GM23338 (cell line): ENCODE data around the gene SPOCK2. TPM values are rescaled to one million over a fixed set of nuclear protein-coding genes. Genes with fewer than 3 reads are reported as not detected.

ENCODE experiments used
- ATAC-seq: fragments of 200-7000 bp; cut with Tn5 transposase; 3 replicates; pipeline ENCODE4 v1.9.1; 2020
- DNase-seq: peaks from one replicate; pipeline ENCODE4 v3.0.0-alpha.2; 2015; ENCODE audit warnings: low spot score
- H2AFZ ChIP-seq: fragments of 200-600 bp; sonication (generic); 2 replicates; pipeline ENCODE4 v1.8.0; 2016; ENCODE audit warnings: antibody characterized with exemption, mild to moderate bottlenecking, moderate library complexity
- H3F3A ChIP-seq: fragments of 200-600 bp; sonication (generic); replicated peaks from 2 replicates; pipeline ENCODE4 v1.8.0; 2017; ENCODE audit warnings: antibody characterized with exemption, mixed run types, low read depth
- H3K27ac ChIP-seq: fragments of 200-600 bp; sonication (generic); 2 replicates; pipeline ENCODE4 v1.6.1; 2016; ENCODE audit warnings: low read depth
- H3K27me3 ChIP-seq: fragments of 200-600 bp; sonication (generic); 2 replicates; pipeline ENCODE4 v1.8.0; 2016; ENCODE audit warnings: mild to moderate bottlenecking, mixed run types, moderate library complexity; ENCODE audit not compliant: insufficient read depth
- H3K36me3 ChIP-seq: fragments of 200-600 bp; sonication (generic); 2 replicates; pipeline ENCODE4 v1.8.0; 2016; ENCODE audit warnings: mild to moderate bottlenecking; ENCODE audit not compliant: insufficient read depth
- H3K4me1 ChIP-seq: fragments of 200-600 bp; sonication (generic); 2 replicates; pipeline ENCODE4 v1.8.0; 2016; ENCODE audit warnings: mild to moderate bottlenecking, moderate library complexity; ENCODE audit not compliant: insufficient read depth
- H3K4me2 ChIP-seq: fragments of 200-600 bp; sonication (generic); 2 replicates; pipeline ENCODE4 v1.7.1; 2017; ENCODE audit warnings: mixed run types
- H3K4me3 ChIP-seq: fragments of 200-600 bp; sonication (generic); 2 replicates; pipeline ENCODE4 v1.6.1; 2016; ENCODE audit warnings: mixed run types
- H3K79me2 ChIP-seq: fragments of 200-600 bp; sonication (generic); replicated peaks from 2 replicates; pipeline ENCODE4 v1.8.0; 2017; ENCODE audit warnings: mild to moderate bottlenecking; ENCODE audit not compliant: insufficient read depth
- H3K9me2 ChIP-seq: fragments of 200-600 bp; sonication (generic); 2 replicates; pipeline ENCODE4 v1.8.0; 2017; ENCODE audit not compliant: insufficient read depth
- H4K20me1 ChIP-seq: fragments of 200-600 bp; sonication (generic); replicated peaks from 2 replicates; pipeline ENCODE4 v1.8.0; 2017; ENCODE audit warnings: mild to moderate bottlenecking; ENCODE audit not compliant: insufficient read depth
- H3K27ac Mint-ChIP-seq: 2 replicates; pipeline ENCODE4 v1.8.0; 2020; ENCODE audit warnings: inconsistent platforms, mild to moderate bottlenecking, moderate library complexity, mixed read lengths
- H3K27me3 Mint-ChIP-seq: 3 replicates; pipeline ENCODE4 v1.8.0; 2022; ENCODE audit warnings: low read depth, mild to moderate bottlenecking, moderate library complexity, mixed read lengths, inconsistent platforms; ENCODE audit not compliant: insufficient read depth, poor library complexity
- H3K36me3 Mint-ChIP-seq: 3 replicates; pipeline ENCODE4 v1.8.0; 2021; ENCODE audit warnings: low read depth, mild to moderate bottlenecking, inconsistent platforms, moderate library complexity, mixed read lengths
- H3K4me1 Mint-ChIP-seq: 3 replicates; pipeline ENCODE4 v1.8.0; 2020; ENCODE audit warnings: mild to moderate bottlenecking, inconsistent platforms, mixed read lengths
- H3K4me3 Mint-ChIP-seq: 3 replicates; pipeline ENCODE4 v1.8.0; 2021; ENCODE audit warnings: moderate library complexity, mild to moderate bottlenecking, inconsistent platforms, mixed read lengths
- H3K9me3 Mint-ChIP-seq: 3 replicates; pipeline ENCODE4 v1.8.0; 2020; ENCODE audit warnings: moderate library complexity, mild to moderate bottlenecking, inconsistent platforms, mixed read lengths
- EZH2phosphoT487 ChIP-seq: fragments of 200-600 bp; sonication (generic); IDR thresholded peaks from one replicate; pipeline ENCODE4 v1.8.1; 2018; ENCODE audit warnings: antibody characterized with exemption; ENCODE audit not compliant: unreplicated experiment
- JUNB ChIP-seq: IDR thresholded peaks from one replicate; pipeline ENCODE4 v1.6.1; 2016; ENCODE audit warnings: antibody characterized with exemption; ENCODE audit not compliant: unreplicated experiment
- NANOG ChIP-seq: IDR thresholded peaks from 2 replicates; pipeline ENCODE4 v1.6.1; 2016; ENCODE audit warnings: antibody characterized with exemption, borderline replicate concordance
- POLR2AphosphoS5 ChIP-seq: IDR thresholded peaks from 2 replicates; pipeline ENCODE4 v1.6.1; 2016; ENCODE audit warnings: antibody characterized with exemption, low read depth
- REST ChIP-seq: IDR thresholded peaks from one replicate; pipeline ENCODE4 v1.6.1; 2018; ENCODE audit warnings: antibody characterized with exemption; ENCODE audit not compliant: unreplicated experiment
- STAT1 ChIP-seq: IDR thresholded peaks from one replicate; pipeline ENCODE4 v1.6.1; 2016; ENCODE audit warnings: antibody characterized with exemption; ENCODE audit not compliant: unreplicated experiment
- ZNF114 ChIP-seq: fragments of 250-450 bp; sonication (Bioruptor Pico); IDR thresholded peaks from 2 replicates; pipeline ENCODE4 v1.5.0; 2020; ENCODE audit warnings: mild to moderate bottlenecking, moderate library complexity
- ZNF331 ChIP-seq: fragments of 250-450 bp; sonication (Bioruptor Pico); IDR thresholded peaks from 2 replicates; pipeline ENCODE4 v1.5.0; 2020; ENCODE audit warnings: low read depth, mild to moderate bottlenecking, moderate library complexity
- polyA plus RNA-seq: library from polyadenylated mRNA; unstranded; fragments of >200 nt; fragmentation: Nextera tagmentation; extraction: Ambion mirVana; gene quantifications from 2 replicates; pipeline ENCODE4 v1.2.1, GENCODE V29; 2016
- total RNA-seq: library from RNA; depleted of rRNA; stranded (reverse); fragments of >200 nt; shearing (Covaris generic); gene quantifications from 2 replicates; pipeline ENCODE4 v1.2.3, GENCODE V29; 2014
- TF ChIP-seq, protein P1 (sequence below): IDR thresholded peaks from 2 replicates; pipeline ENCODE4 v1.6.1; 2016; ENCODE audit warnings: antibody characterized with exemption
- TF ChIP-seq, protein P2 (sequence below): fragments of 250-450 bp; sonication (Bioruptor Pico); IDR thresholded peaks from 2 replicates; pipeline ENCODE4 v1.5.0; 2020; ENCODE audit warnings: mild to moderate bottlenecking, moderate library complexity
- TF ChIP-seq, protein P3 (sequence below), 2 experiments: fragments of 200-600 bp in 1 of 2; sonication (generic) in 1 of 2; conservative IDR thresholded peaks; 2 replicates each; pipeline versions ENCODE4 v1.5.1 to v1.6.1; 2016 to 2017; ENCODE audit warnings: antibody characterized with exemption in 2 of 2, low read depth in 2 of 2, mild to moderate bottlenecking in 2 of 2, moderate library complexity in 1 of 2

The SPOCK2 gene
- total and polyA plus RNA-seq, 2 experiments from 2014 or later, result 1.3 to 3.6 TPM

DNA sequence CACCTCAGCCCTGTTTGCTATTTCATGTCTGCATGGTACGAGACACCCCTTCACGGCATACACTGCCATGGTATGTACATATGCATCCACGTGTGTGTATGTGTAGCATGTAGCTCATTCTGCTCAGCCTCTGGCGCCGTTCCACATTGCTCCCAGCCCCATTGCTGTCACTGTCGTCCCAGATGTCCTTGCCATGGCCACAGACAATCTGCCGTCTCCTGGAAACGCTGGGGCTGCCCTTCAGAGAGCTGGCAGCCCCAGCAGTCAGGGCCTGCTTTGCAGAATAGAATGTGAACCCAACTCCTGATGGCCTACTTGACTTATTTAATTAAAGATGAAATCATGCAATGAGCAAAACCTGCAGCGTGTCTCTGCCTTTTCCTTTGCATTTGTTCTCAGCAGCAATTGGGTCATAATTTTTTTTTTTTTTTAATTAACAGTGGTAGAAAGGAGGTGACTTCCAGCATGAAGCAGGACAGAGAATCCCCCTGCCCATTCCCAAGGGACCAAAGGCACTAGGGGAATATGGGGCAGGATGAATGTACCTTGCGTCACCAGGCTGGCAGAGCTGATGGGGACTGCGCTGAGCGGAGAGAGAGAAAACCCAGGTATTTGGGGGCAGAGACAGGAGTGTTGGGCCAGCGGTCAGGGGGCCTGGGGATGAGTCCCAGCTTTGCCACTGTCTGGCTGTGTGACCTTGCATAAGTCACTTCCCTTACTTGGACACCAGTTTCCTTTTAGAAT, 75.0 kb downstream of the SPOCK2 start (continued):
- TF ChIP-seq, protein P1, sequence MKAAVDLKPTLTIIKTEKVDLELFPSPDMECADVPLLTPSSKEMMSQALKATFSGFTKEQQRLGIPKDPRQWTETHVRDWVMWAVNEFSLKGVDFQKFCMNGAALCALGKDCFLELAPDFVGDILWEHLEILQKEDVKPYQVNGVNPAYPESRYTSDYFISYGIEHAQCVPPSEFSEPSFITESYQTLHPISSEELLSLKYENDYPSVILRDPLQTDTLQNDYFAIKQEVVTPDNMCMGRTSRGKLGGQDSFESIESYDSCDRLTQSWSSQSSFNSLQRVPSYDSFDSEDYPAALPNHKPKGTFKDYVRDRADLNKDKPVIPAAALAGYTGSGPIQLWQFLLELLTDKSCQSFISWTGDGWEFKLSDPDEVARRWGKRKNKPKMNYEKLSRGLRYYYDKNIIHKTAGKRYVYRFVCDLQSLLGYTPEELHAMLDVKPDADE, result no peak
- no peak for TF ChIP-seq EZH2phosphoT487
- no peak for TF ChIP-seq STAT1
- no peak for TF ChIP-seq JUNB
- no peak for TF ChIP-seq NANOG

- ATAC-seq (no peak), DNase-seq (no peak)
- no peaks in the 10 kb centered on the region for H4K20me1 ChIP-seq
- no peaks in the 10 kb centered on the region for H3K9me3 Mint-ChIP-seq
- H3K27me3 Mint-ChIP-seq, result peaks cover 6% of the 10 kb centered on the region
- no peak overlapping the region for H3K4me2 ChIP-seq
- H3K4me3 ChIP-seq, result no peak overlapping the region
- H3K27ac Mint-ChIP-seq, result no peak overlapping the region
- H3K79me2 ChIP-seq, result no peaks in the 10 kb centered on the region
- peaks cover 4% of the 10 kb centered on the region; the same call in 1 of the 3 replicates for H3K36me3 Mint-ChIP-seq
- no peaks in the 10 kb centered on the region for H3K9me2 ChIP-seq
- no peaks in the 10 kb centered on the region for H3F3A ChIP-seq
- H2AFZ ChIP-seq, result no peak overlapping the region
- H3K4me3 Mint-ChIP-seq, result no peak overlapping the region
- H3K4me1 Mint-ChIP-seq, result peaks cover 8% of the 10 kb centered on the region
- H3K4me1 ChIP-seq, result no peaks in the 10 kb centered on the region
- H3K27ac ChIP-seq, result no peak overlapping the region
- H3K36me3 ChIP-seq, result no peaks in the 10 kb centered on the region
- H3K27me3 ChIP-seq, result no peaks in the 10 kb centered on the region
- TF ChIP-seq, protein P1, result no peak
- TF ChIP-seq ZNF114 (CRISPR knock-in tag) (no peak), JUNB (no peak), NANOG (no peak), POLR2AphosphoS5 (no peak), ZNF331 (no peak), REST (no peak)
- TF ChIP-seq, protein P2, sequence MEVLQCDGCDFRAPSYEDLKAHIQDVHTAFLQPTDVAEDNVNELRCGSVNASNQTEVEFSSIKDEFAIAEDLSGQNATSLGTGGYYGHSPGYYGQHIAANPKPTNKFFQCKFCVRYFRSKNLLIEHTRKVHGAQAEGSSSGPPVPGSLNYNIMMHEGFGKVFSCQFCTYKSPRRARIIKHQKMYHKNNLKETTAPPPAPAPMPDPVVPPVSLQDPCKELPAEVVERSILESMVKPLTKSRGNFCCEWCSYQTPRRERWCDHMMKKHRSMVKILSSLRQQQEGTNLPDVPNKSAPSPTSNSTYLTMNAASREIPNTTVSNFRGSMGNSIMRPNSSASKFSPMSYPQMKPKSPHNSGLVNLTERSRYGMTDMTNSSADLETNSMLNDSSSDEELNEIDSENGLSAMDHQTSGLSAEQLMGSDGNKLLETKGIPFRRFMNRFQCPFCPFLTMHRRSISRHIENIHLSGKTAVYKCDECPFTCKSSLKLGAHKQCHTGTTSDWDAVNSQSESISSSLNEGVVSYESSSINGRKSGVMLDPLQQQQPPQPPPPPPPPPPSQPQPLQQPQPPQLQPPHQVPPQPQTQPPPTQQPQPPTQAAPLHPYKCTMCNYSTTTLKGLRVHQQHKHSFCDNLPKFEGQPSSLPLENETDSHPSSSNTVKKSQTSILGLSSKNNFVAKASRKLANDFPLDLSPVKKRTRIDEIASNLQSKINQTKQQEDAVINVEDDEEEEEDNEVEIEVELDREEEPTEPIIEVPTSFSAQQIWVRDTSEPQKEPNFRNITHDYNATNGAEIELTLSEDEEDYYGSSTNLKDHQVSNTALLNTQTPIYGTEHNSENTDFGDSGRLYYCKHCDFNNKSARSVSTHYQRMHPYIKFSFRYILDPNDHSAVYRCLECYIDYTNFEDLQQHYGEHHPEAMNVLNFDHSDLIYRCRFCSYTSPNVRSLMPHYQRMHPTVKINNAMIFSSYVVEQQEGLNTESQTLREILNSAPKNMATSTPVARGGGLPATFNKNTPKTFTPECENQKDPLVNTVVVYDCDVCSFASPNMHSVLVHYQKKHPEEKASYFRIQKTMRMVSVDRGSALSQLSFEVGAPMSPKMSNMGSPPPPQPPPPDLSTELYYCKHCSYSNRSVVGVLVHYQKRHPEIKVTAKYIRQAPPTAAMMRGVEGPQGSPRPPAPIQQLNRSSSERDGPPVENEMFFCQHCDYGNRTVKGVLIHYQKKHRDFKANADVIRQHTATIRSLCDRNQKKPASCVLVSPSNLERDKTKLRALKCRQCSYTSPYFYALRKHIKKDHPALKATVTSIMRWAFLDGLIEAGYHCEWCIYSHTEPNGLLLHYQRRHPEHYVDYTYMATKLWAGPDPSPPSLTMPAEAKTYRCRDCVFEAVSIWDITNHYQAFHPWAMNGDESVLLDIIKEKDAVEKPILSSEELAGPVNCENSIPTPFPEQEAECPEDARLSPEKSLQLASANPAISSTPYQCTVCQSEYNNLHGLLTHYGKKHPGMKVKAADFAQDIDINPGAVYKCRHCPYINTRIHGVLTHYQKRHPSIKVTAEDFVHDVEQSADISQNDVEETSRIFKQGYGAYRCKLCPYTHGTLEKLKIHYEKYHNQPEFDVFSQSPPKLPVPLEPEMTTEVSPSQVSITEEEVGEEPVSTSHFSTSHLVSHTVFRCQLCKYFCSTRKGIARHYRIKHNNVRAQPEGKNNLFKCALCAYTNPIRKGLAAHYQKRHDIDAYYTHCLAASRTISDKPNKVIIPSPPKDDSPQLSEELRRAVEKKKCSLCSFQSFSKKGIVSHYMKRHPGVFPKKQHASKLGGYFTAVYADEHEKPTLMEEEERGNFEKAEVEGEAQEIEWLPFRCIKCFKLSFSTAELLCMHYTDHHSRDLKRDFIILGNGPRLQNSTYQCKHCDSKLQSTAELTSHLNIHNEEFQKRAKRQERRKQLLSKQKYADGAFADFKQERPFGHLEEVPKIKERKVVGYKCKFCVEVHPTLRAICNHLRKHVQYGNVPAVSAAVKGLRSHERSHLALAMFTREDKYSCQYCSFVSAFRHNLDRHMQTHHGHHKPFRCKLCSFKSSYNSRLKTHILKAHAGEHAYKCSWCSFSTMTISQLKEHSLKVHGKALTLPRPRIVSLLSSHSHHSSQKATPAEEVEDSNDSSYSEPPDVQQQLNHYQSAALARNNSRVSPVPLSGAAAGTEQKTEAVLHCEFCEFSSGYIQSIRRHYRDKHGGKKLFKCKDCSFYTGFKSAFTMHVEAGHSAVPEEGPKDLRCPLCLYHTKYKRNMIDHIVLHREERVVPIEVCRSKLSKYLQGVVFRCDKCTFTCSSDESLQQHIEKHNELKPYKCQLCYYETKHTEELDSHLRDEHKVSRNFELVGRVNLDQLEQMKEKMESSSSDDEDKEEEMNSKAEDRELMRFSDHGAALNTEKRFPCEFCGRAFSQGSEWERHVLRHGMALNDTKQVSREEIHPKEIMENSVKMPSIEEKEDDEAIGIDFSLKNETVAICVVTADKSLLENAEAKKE (CRISPR knock-in tag), result no peak
- TF ChIP-seq, protein P3, sequence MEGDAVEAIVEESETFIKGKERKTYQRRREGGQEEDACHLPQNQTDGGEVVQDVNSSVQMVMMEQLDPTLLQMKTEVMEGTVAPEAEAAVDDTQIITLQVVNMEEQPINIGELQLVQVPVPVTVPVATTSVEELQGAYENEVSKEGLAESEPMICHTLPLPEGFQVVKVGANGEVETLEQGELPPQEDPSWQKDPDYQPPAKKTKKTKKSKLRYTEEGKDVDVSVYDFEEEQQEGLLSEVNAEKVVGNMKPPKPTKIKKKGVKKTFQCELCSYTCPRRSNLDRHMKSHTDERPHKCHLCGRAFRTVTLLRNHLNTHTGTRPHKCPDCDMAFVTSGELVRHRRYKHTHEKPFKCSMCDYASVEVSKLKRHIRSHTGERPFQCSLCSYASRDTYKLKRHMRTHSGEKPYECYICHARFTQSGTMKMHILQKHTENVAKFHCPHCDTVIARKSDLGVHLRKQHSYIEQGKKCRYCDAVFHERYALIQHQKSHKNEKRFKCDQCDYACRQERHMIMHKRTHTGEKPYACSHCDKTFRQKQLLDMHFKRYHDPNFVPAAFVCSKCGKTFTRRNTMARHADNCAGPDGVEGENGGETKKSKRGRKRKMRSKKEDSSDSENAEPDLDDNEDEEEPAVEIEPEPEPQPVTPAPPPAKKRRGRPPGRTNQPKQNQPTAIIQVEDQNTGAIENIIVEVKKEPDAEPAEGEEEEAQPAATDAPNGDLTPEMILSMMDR (conservative IDR thresholded peaks at IDR 0.05; ENCODE audit: low read depth in 2 of 2), result no peak
Observed at GRCh38 chr10:72012796-72013195, 75.6 kb downstream of the SPOCK2 start.
